ENCODE results near the gene SHC4.

Gene SHC4

DNA sequence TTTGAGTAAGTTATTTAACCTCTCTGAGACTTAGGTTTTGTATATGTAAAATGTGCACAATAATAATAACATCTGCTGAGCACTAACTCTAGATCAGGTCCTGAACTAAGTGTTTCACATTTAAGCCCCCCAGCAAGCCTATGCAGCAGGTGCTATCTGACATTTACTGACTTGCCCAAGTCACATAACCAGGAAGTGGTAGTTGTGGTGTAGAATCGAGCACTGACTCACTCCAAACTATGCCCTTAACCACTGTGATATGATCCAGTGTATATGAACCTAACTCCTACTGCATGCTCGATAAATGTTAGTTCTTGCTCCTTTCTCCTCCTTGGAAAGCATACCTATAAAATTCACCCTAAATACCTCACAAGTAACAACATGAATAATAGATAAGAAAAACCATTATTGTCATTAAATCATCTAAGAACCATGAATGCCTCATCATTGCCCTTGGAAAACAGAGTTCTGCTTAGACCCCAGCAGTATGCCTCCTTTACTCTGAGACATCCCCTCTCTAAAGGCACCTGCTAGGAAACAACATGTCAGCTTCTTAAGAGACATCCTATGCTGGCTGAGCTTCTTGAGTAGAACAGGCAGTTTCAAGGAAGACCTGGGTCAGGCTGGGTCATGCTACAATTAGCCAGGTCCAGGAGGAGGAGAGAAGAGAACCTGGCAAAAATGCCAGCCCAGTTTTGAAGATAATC is 3.0 kb upstream of the SHC4 start:
- DNase-seq = peak; percentile 82

- DNase-seq = peak; percentile 85
These were observed 2.3 kb upstream of the SHC4 start for GRCh38 chr15:48965972-48966371.

GRCh38 chr15:48964898-48965297 is 1.2 kb upstream of the SHC4 start:
- DNase-seq = no peak

DNA sequence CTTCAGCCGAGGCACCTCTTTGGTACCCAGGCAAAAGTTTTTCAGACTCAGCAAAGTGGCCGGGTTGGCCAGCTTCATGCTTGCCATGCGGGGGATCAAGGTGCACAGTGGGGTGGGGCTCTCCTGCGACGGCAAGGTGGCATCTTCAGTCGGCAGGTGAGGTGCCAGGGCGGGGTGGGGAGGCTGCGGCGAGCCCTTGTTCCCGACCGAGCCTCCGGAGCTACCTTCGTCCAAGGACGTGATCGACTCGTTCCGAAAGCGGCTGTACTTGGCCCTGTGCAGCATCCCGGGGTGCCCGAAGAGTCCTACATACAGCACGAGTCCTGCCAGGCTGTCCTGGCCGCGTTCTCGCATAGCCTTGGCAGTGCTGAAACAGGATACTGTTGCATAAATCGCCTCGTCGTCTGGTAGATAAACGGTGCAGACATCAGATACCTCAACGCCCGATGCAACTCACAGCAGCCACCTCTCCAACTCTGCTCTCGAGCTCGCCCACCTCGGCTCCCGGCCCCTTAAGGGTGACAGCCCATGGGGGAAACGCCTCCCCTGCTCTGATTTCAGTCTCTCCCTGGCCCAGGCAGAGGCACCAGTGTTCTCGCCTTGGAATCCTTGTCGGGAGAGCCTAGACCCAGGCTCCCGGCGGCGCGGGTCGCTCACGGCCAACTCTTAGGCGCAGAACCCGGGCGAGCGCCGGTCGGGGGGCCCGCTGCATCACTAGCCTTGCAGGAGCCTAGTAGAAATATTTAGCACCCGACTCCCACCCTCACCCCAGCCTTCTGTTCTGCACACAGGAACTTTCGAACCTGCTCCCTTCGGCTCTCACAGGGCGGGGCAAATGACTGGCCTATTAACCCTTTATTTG is 826 bp downstream of the SHC4 start:
- DNase-seq = peak; percentile 46

DNA sequence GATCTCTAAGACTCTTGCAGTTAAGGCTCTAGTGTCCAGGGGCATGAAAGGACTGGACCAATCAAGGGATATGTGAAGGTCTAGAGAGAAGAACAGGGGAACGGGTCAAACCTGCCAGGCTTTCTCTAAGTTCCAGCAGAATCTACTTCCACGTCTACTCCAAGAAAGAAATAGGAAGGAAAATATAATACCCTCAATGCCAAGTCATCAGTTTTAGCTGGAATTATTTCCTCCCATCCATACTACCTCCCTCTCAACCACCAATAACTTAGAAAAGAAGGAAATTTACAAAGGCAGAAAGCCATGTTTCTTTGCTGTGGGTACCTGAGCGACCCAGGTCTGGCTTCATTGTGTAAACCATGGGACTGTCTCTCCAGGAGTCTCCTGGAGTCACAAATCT is 7.8 kb downstream of the SHC4 start:
- DNase-seq = no peak

DNA sequence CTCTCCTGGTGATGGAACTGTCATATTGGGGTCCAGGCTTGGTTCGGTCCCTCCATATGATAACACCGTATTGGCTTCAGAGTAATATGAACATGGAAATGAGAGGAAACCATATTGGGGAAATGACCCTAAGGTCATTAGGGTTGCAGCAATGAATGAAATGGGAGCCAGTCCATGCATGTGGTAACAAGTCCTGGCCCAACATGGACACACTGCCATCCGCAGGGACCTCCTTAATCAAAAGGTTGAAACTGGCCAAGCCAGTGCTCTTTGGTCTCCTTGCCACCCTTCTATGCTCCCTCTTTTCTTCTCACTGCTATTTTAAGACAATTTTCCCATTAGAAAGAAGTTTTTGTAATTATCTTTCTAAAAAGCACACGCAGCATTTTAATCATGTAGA is 8.3 kb downstream of the SHC4 start:
- no peak for DNase-seq

- no peak for DNase-seq
These were observed 9.2 kb downstream of the SHC4 start for GRCh38 chr15:48954538-48954937.

GRCh38 chr15:48946840-48947187 is 16.9 kb downstream of the SHC4 start:
- no peak for DNase-seq

DNA sequence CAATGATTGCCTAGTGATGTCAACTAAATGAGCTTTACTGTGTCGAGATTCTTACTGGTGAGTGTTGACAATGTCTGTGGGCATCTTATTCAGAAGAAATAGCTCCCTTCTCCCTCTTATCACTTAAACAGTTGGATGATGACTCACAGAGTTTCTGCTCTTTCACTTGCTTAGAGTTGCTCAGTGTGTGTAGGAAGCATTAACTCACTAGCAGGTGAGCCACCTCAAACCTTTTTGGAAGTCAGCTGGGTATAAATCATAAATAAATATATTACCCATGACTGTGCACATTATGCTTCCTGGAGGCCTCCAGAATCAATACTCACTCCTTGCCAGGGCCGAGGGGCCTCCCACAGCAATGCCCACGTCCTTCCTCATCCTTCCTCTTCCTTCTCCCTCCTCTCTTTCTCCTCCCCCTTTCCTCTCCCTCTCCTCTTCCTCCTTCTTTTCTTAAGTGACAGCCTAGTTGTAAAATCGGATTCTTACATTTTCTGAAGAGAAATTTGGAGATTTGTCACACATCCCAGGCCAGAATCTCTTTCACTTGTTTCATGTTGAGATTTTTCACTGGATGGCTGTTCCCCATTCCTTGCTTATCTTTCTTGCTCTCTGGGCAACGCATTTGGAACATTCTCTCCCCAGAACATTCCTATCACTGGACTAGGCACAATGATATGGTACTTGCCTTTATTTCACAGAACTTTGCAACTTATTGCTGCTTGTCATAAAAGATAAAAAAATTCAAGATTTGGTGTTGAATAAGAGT is 17.5 kb downstream of the SHC4 start:
- peak; percentile 55 for DNase-seq

GRCh38 chr15:48945386-48945785 is 18.3 kb downstream of the SHC4 start:
- no peak for DNase-seq

DNA sequence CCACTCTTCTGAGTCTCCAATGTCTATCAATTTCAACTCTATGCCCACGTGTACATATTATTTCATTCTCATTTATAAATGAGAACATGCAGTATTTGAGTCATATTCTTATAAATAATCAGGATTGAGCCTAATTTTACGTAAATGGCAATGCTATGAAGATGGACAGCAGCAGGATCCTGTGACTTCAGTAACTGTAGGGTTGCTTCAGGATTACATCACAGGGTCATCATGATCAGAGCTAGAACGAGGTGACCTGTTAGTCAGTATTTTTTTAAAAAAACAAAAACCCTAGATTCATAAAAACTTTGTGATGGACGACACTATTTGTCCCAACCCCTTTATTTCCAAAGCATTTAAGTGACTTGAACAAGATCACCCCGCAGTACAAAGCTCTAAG is 21.8 kb downstream of the SHC4 start:
- DNase-seq = no peak

DNA sequence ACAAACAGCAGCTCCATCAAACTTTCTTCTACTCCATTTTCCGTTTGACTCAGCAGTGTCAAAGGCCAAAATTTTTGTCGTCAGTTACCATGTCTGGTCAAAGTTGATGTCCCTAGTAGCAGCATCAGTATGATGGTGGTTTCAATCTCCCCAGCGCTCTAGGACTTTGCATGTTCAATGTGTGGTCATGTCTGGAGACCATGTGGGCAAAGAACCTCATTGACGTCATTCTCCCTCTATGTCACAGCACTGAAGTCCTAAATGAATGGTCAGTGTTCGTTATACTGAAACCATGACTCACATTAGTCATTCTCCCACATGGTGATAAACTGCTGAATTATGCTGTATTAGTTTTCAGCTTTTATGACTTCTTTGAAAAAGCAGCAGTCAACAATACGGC is 23.2 kb downstream of the SHC4 start:
- peak; percentile 99 for DNase-seq

- peak; percentile 98 for DNase-seq
These were observed 24.1 kb downstream of the SHC4 start for GRCh38 chr15:48939648-48940047.

DNA sequence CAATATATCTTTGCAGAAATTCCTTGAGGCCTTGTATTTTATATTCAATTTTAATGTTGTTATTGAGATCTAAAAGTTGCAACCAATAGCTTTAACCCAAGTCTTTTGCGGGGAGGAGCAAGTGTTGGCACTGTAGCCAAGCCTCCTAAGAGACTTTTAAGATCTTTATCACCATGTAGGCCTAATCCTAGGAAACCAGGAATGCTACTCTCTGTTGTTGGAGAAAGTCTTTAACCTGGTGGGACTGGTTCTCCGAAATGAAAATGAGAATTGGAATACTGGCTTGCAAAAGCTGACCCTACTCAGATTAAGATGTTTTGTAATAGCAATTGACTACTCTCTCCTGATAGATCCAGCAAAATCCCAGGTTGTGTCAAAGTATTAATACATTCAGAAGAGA is 25.8 kb downstream of the SHC4 start:
- DNase-seq = no peak

- peak; percentile 66 for DNase-seq
These were observed 27.1 kb downstream of the SHC4 start for GRCh38 chr15:48936666-48937065.

GRCh38 chr15:48935236-48935635 is 28.5 kb downstream of the SHC4 start:
- no peak for DNase-seq

GRCh38 chr15:48930735-48931134 is 33.0 kb downstream of the SHC4 start:
- DNase-seq = no peak

DNA sequence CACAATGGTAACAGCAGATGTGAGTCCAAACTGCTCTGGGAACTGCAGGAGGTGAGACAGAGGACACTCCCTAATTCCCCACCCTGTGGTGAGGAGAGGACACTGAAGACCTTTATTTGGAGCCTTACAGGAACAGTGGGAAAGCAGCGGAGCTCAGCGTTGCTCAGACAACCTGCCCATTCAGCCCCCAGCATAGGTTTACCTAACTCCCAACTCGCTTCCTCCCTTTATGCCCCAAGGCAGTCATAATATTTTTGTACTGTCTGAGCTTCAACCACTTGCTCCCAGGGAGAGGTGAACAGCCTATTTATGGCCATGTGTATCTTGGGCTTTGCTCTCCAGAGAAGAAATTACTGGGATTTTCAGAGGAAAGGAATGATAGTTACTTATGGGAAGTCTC is 34.1 kb downstream of the SHC4 start:
- DNase-seq = no peak

- no peak for DNase-seq
These were observed 34.7 kb downstream of the SHC4 start for GRCh38 chr15:48928877-48929538.

- peak; percentile 96 for DNase-seq
These were observed 38.0 kb downstream of the SHC4 start for GRCh38 chr15:48925714-48926223.

GRCh38 chr15:48924528-48925393 is 39.0 kb downstream of the SHC4 start:
- no peak for DNase-seq

DNA sequence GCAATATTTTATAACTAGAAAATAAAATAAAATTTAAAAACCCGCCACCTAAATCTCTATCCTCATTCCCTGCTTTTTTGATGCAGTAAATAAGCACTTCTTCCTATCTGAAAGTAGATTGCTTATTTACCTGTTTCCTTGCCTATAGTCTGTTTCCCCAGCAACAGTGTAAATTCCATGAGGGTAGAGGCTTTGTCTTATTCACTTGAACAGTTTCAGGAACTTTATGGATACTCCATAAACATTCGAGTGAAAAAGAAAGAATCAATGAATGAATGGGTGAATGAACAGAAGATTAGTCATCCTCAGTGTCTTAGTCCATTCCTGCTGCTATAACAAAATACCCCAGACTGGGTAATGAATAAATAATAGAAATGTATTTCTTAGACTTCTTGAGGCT is 41.7 kb downstream of the SHC4 start:
- DNase-seq = no peak

All from HCEC 1CT (cell line).